ENCODE measurements around the gene SSC5D. TPM values are rescaled to one million over a fixed set of nuclear protein-coding genes. Genes with fewer than 3 reads are reported as not detected.

The SSC5D gene
- total and polyA plus RNA-seq, 4 donors = 0.08 to 1.0 (median 0.51) TPM

DNA sequence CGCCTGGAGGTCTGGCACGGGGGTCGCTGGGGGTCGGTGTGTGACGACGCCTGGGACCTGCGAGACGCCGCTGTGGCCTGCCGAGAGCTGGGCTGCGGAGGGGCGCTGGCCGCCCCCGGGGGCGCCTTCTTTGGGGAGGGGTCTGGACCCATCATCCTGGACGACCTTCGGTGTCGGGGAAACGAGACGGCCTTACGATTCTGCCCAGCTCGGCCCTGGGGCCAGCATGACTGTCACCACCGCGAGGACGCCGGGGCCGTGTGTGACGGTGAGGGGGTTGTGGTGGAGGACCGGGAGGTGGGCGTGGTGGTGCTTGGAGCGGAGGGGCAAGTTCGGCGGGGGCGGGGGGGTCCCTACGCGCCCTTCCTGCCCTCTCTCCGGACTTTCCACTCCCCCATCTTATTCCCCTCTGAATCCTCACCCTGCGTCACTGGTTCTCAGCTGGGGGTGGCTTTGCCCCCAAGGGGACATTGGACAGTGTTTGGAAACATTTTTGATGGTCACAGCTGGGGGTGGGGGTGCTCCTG is 5.5 kb downstream of the SSC5D start:
- no peak for DNase-seq (ENCODE audit: low spot score)
- no peak for TF ChIP-seq JUND (IDR thresholded peaks at IDR 0.05)
- TF ChIP-seq RXRA (IDR thresholded peaks at IDR 0.05) = no peak
- TF ChIP-seq, protein P1, sequence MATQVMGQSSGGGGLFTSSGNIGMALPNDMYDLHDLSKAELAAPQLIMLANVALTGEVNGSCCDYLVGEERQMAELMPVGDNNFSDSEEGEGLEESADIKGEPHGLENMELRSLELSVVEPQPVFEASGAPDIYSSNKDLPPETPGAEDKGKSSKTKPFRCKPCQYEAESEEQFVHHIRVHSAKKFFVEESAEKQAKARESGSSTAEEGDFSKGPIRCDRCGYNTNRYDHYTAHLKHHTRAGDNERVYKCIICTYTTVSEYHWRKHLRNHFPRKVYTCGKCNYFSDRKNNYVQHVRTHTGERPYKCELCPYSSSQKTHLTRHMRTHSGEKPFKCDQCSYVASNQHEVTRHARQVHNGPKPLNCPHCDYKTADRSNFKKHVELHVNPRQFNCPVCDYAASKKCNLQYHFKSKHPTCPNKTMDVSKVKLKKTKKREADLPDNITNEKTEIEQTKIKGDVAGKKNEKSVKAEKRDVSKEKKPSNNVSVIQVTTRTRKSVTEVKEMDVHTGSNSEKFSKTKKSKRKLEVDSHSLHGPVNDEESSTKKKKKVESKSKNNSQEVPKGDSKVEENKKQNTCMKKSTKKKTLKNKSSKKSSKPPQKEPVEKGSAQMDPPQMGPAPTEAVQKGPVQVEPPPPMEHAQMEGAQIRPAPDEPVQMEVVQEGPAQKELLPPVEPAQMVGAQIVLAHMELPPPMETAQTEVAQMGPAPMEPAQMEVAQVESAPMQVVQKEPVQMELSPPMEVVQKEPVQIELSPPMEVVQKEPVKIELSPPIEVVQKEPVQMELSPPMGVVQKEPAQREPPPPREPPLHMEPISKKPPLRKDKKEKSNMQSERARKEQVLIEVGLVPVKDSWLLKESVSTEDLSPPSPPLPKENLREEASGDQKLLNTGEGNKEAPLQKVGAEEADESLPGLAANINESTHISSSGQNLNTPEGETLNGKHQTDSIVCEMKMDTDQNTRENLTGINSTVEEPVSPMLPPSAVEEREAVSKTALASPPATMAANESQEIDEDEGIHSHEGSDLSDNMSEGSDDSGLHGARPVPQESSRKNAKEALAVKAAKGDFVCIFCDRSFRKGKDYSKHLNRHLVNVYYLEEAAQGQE (IDR thresholded peaks at IDR 0.05) = no peak
- TF ChIP-seq SP1 (IDR thresholded peaks at IDR 0.05) = no peak
- TF ChIP-seq TAF1 (conservative IDR thresholded peaks at IDR 0.05) = no peak
- no peak for TF ChIP-seq EGR1 (IDR thresholded peaks at IDR 0.05; ENCODE audit: low read depth in 2 of 2)
- TF ChIP-seq FOXA2 (IDR thresholded peaks at IDR 0.05) = no peak
- TF ChIP-seq FOXA1 (IDR thresholded peaks at IDR 0.05) = no peak
- no peak for TF ChIP-seq GABPA (IDR thresholded peaks at IDR 0.05 in 1 of 2, conservative IDR thresholded peaks at IDR 0.05 in 1 of 2)
- TF ChIP-seq YY1 (IDR thresholded peaks at IDR 0.05) = no peak
- TF ChIP-seq, protein P2, sequence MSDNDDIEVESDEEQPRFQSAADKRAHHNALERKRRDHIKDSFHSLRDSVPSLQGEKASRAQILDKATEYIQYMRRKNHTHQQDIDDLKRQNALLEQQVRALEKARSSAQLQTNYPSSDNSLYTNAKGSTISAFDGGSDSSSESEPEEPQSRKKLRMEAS (IDR thresholded peaks at IDR 0.05) = no peak
- TF ChIP-seq HNF4G (IDR thresholded peaks at IDR 0.05) = no peak
- TF ChIP-seq, protein P3, sequence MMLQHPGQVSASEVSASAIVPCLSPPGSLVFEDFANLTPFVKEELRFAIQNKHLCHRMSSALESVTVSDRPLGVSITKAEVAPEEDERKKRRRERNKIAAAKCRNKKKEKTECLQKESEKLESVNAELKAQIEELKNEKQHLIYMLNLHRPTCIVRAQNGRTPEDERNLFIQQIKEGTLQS (IDR thresholded peaks at IDR 0.05) = no peak
- no peak for TF ChIP-seq NR2F2 (IDR thresholded peaks at IDR 0.05)
- TF ChIP-seq ZBTB33 (IDR thresholded peaks at IDR 0.05) = no peak
- H3K36me3 ChIP-seq (ENCODE audit: control insufficient read depth in 4 of 4, insufficient read depth in 3 of 4, low read depth in 1 of 4, low read length in 3 of 4) = no peaks in the 10 kb centered on the region
- peak overlapping the region; percentile 60 to 61 for H3K27ac ChIP-seq (ENCODE audit: low read depth in 1 of 2, low read length in 2 of 2)
- H3K9ac ChIP-seq (ENCODE audit: low read depth in 1 of 2, low read length in 2 of 2) = no peak overlapping the region
- H3K27me3 ChIP-seq (ENCODE audit: control insufficient read depth in 4 of 4, insufficient read depth in 4 of 4, low read length in 3 of 4) = no peaks in the 10 kb centered on the region
- no peaks in the 10 kb centered on the region for H3K4me1 ChIP-seq (ENCODE audit: control insufficient read depth in 4 of 4, insufficient read depth in 4 of 4, low read length in 3 of 4)
- H3K4me3 ChIP-seq (ENCODE audit: low read depth in 1 of 3, low read length in 3 of 3) = no peak overlapping the region
- 43% methylated on average over 38 of the region's 38 CpGs for WGBS
- no peaks in the 10 kb centered on the region for H3K9me3 ChIP-seq (ENCODE audit: control insufficient read depth in 4 of 4, low read length in 3 of 4)

DNA sequence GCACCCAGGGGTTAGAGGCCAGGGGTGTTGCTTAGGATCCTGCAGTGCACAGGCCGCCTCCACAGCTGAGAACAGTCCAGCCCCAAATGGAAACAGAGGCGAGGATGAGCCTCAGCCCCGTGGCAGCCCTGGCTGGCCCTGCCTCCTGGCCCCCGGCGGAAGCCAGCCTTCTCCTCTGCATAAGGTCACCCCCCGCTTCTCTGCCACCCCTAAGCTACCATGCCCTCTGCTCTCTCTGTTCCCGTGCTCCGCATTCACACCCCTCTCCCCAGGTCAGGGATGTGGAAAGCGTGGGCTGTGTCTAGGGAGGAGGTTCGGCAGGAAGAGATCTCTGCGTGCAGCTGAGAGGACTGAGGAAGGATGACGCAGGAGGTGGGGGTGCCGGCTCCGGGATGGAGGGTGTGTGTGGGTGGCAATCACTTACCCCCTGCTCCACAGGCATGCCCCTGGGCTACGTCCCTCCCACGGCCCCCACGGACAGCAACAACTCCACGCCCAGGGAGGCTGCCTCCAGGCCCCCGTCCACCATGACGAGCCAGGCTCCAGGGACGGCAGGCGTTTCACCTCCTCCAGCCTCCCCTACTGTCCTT is 6.0 kb downstream of the SSC5D start:
- Histone ChIP-seq H3K9me3 (ENCODE audit: control insufficient read depth in 4 of 4, low read length in 3 of 4) (no peaks in the 10 kb centered on the region), H3K27me3 (ENCODE audit: control insufficient read depth in 4 of 4, insufficient read depth in 4 of 4, low read length in 3 of 4) (no peaks in the 10 kb centered on the region), H3K27ac (ENCODE audit: low read depth in 1 of 2, low read length in 2 of 2) (peak overlapping the region; percentile 56 to 60), H3K9ac (ENCODE audit: low read depth in 1 of 2, low read length in 2 of 2) (no peak overlapping the region), H3K4me3 (ENCODE audit: low read depth in 1 of 3, low read length in 3 of 3) (peak overlapping the region in 1 of 3 donors; percentile 7), H3K4me1 (ENCODE audit: control insufficient read depth in 4 of 4, insufficient read depth in 4 of 4, low read length in 3 of 4) (no peaks in the 10 kb centered on the region), H3K36me3 (ENCODE audit: control insufficient read depth in 4 of 4, insufficient read depth in 3 of 4, low read depth in 1 of 4, low read length in 3 of 4) (no peaks in the 10 kb centered on the region)
- WGBS = 44% methylated on average over 22 of the region's 22 CpGs
- DNase-seq (ENCODE audit: low spot score) = no peak
- no peak for TF ChIP-seq YY1 (IDR thresholded peaks at IDR 0.05)
- TF ChIP-seq, protein P3 (IDR thresholded peaks at IDR 0.05) = no peak
- TF ChIP-seq EGR1 (IDR thresholded peaks at IDR 0.05; ENCODE audit: low read depth in 2 of 2) = no peak
- TF ChIP-seq, protein P4, sequence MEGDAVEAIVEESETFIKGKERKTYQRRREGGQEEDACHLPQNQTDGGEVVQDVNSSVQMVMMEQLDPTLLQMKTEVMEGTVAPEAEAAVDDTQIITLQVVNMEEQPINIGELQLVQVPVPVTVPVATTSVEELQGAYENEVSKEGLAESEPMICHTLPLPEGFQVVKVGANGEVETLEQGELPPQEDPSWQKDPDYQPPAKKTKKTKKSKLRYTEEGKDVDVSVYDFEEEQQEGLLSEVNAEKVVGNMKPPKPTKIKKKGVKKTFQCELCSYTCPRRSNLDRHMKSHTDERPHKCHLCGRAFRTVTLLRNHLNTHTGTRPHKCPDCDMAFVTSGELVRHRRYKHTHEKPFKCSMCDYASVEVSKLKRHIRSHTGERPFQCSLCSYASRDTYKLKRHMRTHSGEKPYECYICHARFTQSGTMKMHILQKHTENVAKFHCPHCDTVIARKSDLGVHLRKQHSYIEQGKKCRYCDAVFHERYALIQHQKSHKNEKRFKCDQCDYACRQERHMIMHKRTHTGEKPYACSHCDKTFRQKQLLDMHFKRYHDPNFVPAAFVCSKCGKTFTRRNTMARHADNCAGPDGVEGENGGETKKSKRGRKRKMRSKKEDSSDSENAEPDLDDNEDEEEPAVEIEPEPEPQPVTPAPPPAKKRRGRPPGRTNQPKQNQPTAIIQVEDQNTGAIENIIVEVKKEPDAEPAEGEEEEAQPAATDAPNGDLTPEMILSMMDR (IDR thresholded peaks at IDR 0.05; ENCODE audit: low read depth, low read length, missing input control) = no peak
- no peak for TF ChIP-seq FOXA1 (IDR thresholded peaks at IDR 0.05)
- TF ChIP-seq HNF4G (IDR thresholded peaks at IDR 0.05) = no peak
- TF ChIP-seq SP1 (IDR thresholded peaks at IDR 0.05) = no peak
- no peak for TF ChIP-seq ZBTB33 (IDR thresholded peaks at IDR 0.05)
- no peak for TF ChIP-seq FOXA2 (IDR thresholded peaks at IDR 0.05)
- TF ChIP-seq, protein P2 (IDR thresholded peaks at IDR 0.05) = no peak
- TF ChIP-seq JUND (IDR thresholded peaks at IDR 0.05) = no peak
- TF ChIP-seq NR2F2 (IDR thresholded peaks at IDR 0.05) = no peak
- TF ChIP-seq TAF1 (conservative IDR thresholded peaks at IDR 0.05) = no peak
- TF ChIP-seq GABPA (IDR thresholded peaks at IDR 0.05 in 1 of 2, conservative IDR thresholded peaks at IDR 0.05 in 1 of 2) = no peak
- TF ChIP-seq RXRA (IDR thresholded peaks at IDR 0.05) = no peak
- no peak for TF ChIP-seq HNF4A (conservative IDR thresholded peaks at IDR 0.05)

Measured in liver (tissue), 9 donors.